SW 1271 (cell line): ENCODE results near the gene NXF2.
"Not testable (repeated sequence)": the region's sequence is repeated elsewhere in the genome, so short reads cannot be mapped to it uniquely, and the experiment has no call there.

Experiments
- DNase-seq, 2 experiments: peaks; one replicate each; lab custom pipeline; 2025; lab: John Stamatoyannopoulos, UW

NXF2 gene

GRCh38 chrX:102246893-102247292 is at the start of gene NXF2:
TSS of gene NXF2 (plus strand) at chrX:102247167. CDS start at chrX:102307079, 59,912 bp downstream.
- DNase-seq, result not testable (repeated sequence)

GRCh38 chrX:102207940-102208339 is 39.0 kb upstream of the NXF2 start:
- not testable (repeated sequence) for DNase-seq

GRCh38 chrX:102214986-102215385 is 32.0 kb upstream of the NXF2 start, which contains the start of gene TCP11X1:
TSS of gene TCP11X1 (plus strand) at chrX:102215301.
- not testable (repeated sequence) for DNase-seq

- not testable (repeated sequence) for DNase-seq
Measured at GRCh38 chrX:102216497-102216896, 30.5 kb upstream of the NXF2 start.

- not testable (repeated sequence) for DNase-seq
Measured at GRCh38 chrX:102235678-102236077, 11.3 kb upstream of the NXF2 start.

GRCh38 chrX:102240265-102240664 is 6.7 kb upstream of the NXF2 start:
- not testable (repeated sequence) for DNase-seq

- not testable (repeated sequence) for DNase-seq
Measured at GRCh38 chrX:102272231-102272630, 25.3 kb downstream of the NXF2 start.

GRCh38 chrX:102338162-102338561 is 91.2 kb downstream of the NXF2 start:
- DNase-seq, result no peak

- no peak for DNase-seq
Measured at GRCh38 chrX:102339312-102340298, 92.6 kb downstream of the NXF2 start.

- DNase-seq, result no peak
Measured at GRCh38 chrX:102341867-102342266, 94.9 kb downstream of the NXF2 start.

GRCh38 chrX:102345916-102346315 is 98.9 kb downstream of the NXF2 start:
- DNase-seq, result no peak
